HepG2 (cell line): ENCODE data around the gene HMBS. TPM values are rescaled to one million over a fixed set of nuclear protein-coding genes. Genes with fewer than 3 reads are reported as not detected.

ENCODE experiments used
- ATF1 ChIP-seq: IDR thresholded peaks from 2 replicates; pipeline ENCODE4 v1.6.1; 2016; ENCODE audit warnings: mild to moderate bottlenecking, control low read depth
- CCDC6 ChIP-seq: sonication (generic); formaldehyde crosslinking; IDR thresholded peaks from 2 replicates; pipeline ENCODE4 v1.8.1; 2022; ENCODE audit warnings: mild to moderate bottlenecking, missing genetic modification reagents, moderate library complexity
- CREBL2 ChIP-seq: sonication (generic); formaldehyde crosslinking; IDR thresholded peaks from 2 replicates; pipeline ENCODE4 v1.8.1; 2023; ENCODE audit warnings: missing genetic modification reagents, mild to moderate bottlenecking, borderline replicate concordance
- CTCF ChIP-seq: sonication (generic); formaldehyde crosslinking; IDR thresholded peaks from 2 replicates; pipeline ENCODE4 v1.5.0; 2020; ENCODE audit warnings: mild to moderate bottlenecking, missing genetic modification reagents, moderate library complexity
- DBP ChIP-seq: sonication (generic); formaldehyde crosslinking; IDR thresholded peaks from 2 replicates; pipeline ENCODE4 v1.4.0; 2020; ENCODE audit warnings: missing genetic modification reagents; ENCODE audit errors: not compliant biosample characterization
- HOXD1 ChIP-seq: sonication (generic); formaldehyde crosslinking; IDR thresholded peaks from 2 replicates; pipeline ENCODE4 v1.5.0; 2020; ENCODE audit warnings: missing genetic modification reagents
- IKZF5 ChIP-seq: IDR thresholded peaks from 2 replicates; pipeline ENCODE4 v1.6.1; 2018; ENCODE audit warnings: missing genetic modification reagents, mild to moderate bottlenecking, missing compliant biosample characterization
- MXD3 ChIP-seq: IDR thresholded peaks from 2 replicates; pipeline ENCODE4 v1.6.1; 2016; ENCODE audit warnings: mild to moderate bottlenecking, missing biosample characterization, missing genetic modification reagents
- PAXIP1 ChIP-seq: sonication (generic); formaldehyde crosslinking; conservative IDR thresholded peaks from 2 replicates; pipeline ENCODE4 v1.4.0; 2020; ENCODE audit warnings: mild to moderate bottlenecking, missing genetic modification reagents, moderate library complexity
- RARA ChIP-seq: IDR thresholded peaks from 2 replicates; pipeline ENCODE4 v1.6.1; 2016; ENCODE audit warnings: missing genetic modification reagents, missing compliant biosample characterization
- RELA ChIP-seq: sonication (generic); formaldehyde crosslinking; IDR thresholded peaks from 2 replicates; pipeline ENCODE4 v1.4.0; 2020; ENCODE audit warnings: missing genetic modification reagents
- RFX3 ChIP-seq: IDR thresholded peaks from 2 replicates; pipeline ENCODE4 v1.6.1; 2016; ENCODE audit warnings: missing biosample characterization, missing genetic modification reagents
- SMARCE1 ChIP-seq: fragments of 450-650 bp; IDR thresholded peaks from 2 replicates; pipeline ENCODE4 v1.6.1; 2017; ENCODE audit warnings: borderline replicate concordance
- SP1 ChIP-seq, 2 experiments: fragments of 450-650 bp in 1 of 2; sonication (generic) in 1 of 2; formaldehyde crosslinking in 1 of 2; IDR thresholded peaks; 2 replicates each; pipeline versions ENCODE4 v1.4.0 to v1.6.1; 2016 to 2020; ENCODE audit warnings: missing genetic modification reagents in 1 of 2
- TAF1 ChIP-seq: sonication (generic); formaldehyde crosslinking; IDR thresholded peaks from 2 replicates; pipeline ENCODE4 v1.4.0; 2020; ENCODE audit warnings: missing genetic modification reagents
- TCF7L2 ChIP-seq: IDR thresholded peaks from 2 replicates; pipeline ENCODE4 v1.6.1; 2011; ENCODE audit warnings: mild to moderate bottlenecking, low read depth, low read length, moderate library complexity
- ZFP41 ChIP-seq: sonication (generic); formaldehyde crosslinking; IDR thresholded peaks from 2 replicates; pipeline ENCODE4 v1.4.0; 2020; ENCODE audit warnings: mild to moderate bottlenecking, missing genetic modification reagents, borderline replicate concordance
- ZFP91 ChIP-seq: sonication (generic); formaldehyde crosslinking; IDR thresholded peaks from 2 replicates; pipeline ENCODE4 v1.9.0; 2022; ENCODE audit warnings: missing genetic modification reagents, mild to moderate bottlenecking, borderline replicate concordance
- ZNF350 ChIP-seq: sonication (generic); formaldehyde crosslinking; IDR thresholded peaks from 2 replicates; pipeline ENCODE4 v1.4.0; 2020; ENCODE audit warnings: mild to moderate bottlenecking, low read depth, missing genetic modification reagents, borderline replicate concordance
- ZNF580 ChIP-seq: IDR thresholded peaks from 2 replicates; pipeline ENCODE4 v1.6.1; 2016; ENCODE audit warnings: low read depth, borderline replicate concordance
- ZNF605 ChIP-seq: sonication (generic); formaldehyde crosslinking; IDR thresholded peaks from 2 replicates; pipeline ENCODE4 v1.8.0; 2022; ENCODE audit warnings: mild to moderate bottlenecking, missing genetic modification reagents
- polyA plus RNA-seq, 8 experiments: library from polyadenylated mRNA; depleted of rRNA in 3 of 8; stranded (reverse) in 7 of 8; unstranded in 1 of 8; fragments of >200 nt; fragmentation: Illumina TruSeq in 4 of 8; extraction: Trizol in 4 of 8; gene quantifications; 2 replicates each; pipeline versions ENCODE4 v1.2.1 to v1.2.3, GENCODE V29; 2011 to 2016; ENCODE audit warnings: low read depth in 4 of 8, missing spikeins in 1 of 8, mixed read lengths in 1 of 8; ENCODE audit not compliant: insufficient read depth in 1 of 8
- total RNA-seq, 5 experiments: library from RNA; depleted of rRNA; stranded (reverse); fragments of >200 nt; fragmentation: Illumina TruSeq; extraction: Trizol; gene quantifications; 2 replicates each; pipeline ENCODE4 v1.2.3, GENCODE V29; 2016; ENCODE audit warnings: low read depth in 1 of 5

HMBS gene
- total and polyA plus RNA-seq, 2 of the 13 experiments (the other 11 are each of a cell fraction or from before 2014, with no cell fraction given): 9.4 to 46.9 TPM

- TF ChIP-seq ZNF580 (no peak), CCDC6 (CRISPR knock-in tag) (no peak), HOXD1 (CRISPR knock-in tag) (no peak), SP1 (IDR thresholded peaks at IDR 0.05) (no peak), SP1 (CRISPR knock-in tag; IDR thresholded peaks at IDR 0.05) (no peak), RARA (CRISPR knock-in tag) (peak; percentile 79), PAXIP1 (CRISPR knock-in tag) (peak; percentile 67), TAF1 (CRISPR knock-in tag) (no peak), RFX3 (CRISPR knock-in tag) (no peak), MXD3 (no peak), ZFP91 (CRISPR knock-in tag) (no peak), ZNF350 (CRISPR knock-in tag) (no peak), RELA (CRISPR knock-in tag) (no peak), SMARCE1 (no peak), CREBL2 (CRISPR knock-in tag) (no peak), CTCF (CRISPR knock-in tag) (0 out of 2 replicates have a peak, but pooled peaks have one; percentile 15), ZFP41 (CRISPR knock-in tag) (no peak), TCF7L2 (no peak), DBP (CRISPR knock-in tag) (no peak), ATF1 (CRISPR knock-in tag) (peak; percentile 75), IKZF5 (CRISPR knock-in tag) (no peak), ZNF605 (CRISPR knock-in tag) (no peak)
Observed at GRCh38 chr11:119130662-119131061, 46.0 kb downstream of the HMBS start (continued).
